ENCODE measurements around the gene RAPGEF5.

Gene RAPGEF5

GRCh38 chr7:22344655-22345054 lies 12.3 kb downstream of the RAPGEF5 start:
- DNase-seq = no peak

GRCh38 chr7:22343612-22344011 lies 13.3 kb downstream of the RAPGEF5 start:
- no peak for DNase-seq

GRCh38 chr7:22343071-22343470 lies 13.9 kb downstream of the RAPGEF5 start:
- no peak for DNase-seq

GRCh38 chr7:22339725-22340390 lies 17.1 kb downstream of the RAPGEF5 start:
- no peak for DNase-seq

GRCh38 chr7:22338877-22339276 lies 18.1 kb downstream of the RAPGEF5 start:
- DNase-seq = no peak

- no peak for DNase-seq
Measured at GRCh38 chr7:22338411-22338810, 18.5 kb downstream of the RAPGEF5 start.

- DNase-seq = no peak
Measured at GRCh38 chr7:22333680-22334141, 23.2 kb downstream of the RAPGEF5 start.

GRCh38 chr7:22332461-22332870 lies 24.5 kb downstream of the RAPGEF5 start:
- DNase-seq = no peak

- no peak for DNase-seq
Measured at GRCh38 chr7:22331704-22332103, 25.2 kb downstream of the RAPGEF5 start.

GRCh38 chr7:22330903-22331302 lies 26.1 kb downstream of the RAPGEF5 start:
- DNase-seq = no peak

- no peak for DNase-seq
Measured at GRCh38 chr7:22329816-22330524, 27.0 kb downstream of the RAPGEF5 start.

GRCh38 chr7:22326181-22326580 lies 30.8 kb downstream of the RAPGEF5 start:
- DNase-seq = no peak

- DNase-seq = no peak
Measured at GRCh38 chr7:22325671-22326070, 31.3 kb downstream of the RAPGEF5 start.

GRCh38 chr7:22323714-22324113 lies 33.2 kb downstream of the RAPGEF5 start:
- no peak for DNase-seq

- DNase-seq = no peak
Measured at GRCh38 chr7:22320416-22320815, 36.5 kb downstream of the RAPGEF5 start.

- DNase-seq = no peak
Measured at GRCh38 chr7:22319424-22320403, 37.2 kb downstream of the RAPGEF5 start.

GRCh38 chr7:22318376-22318775 lies 38.6 kb downstream of the RAPGEF5 start:
- no peak for DNase-seq

GRCh38 chr7:22317632-22318031 lies 39.3 kb downstream of the RAPGEF5 start:
- DNase-seq = no peak

GRCh38 chr7:22316914-22317313 lies 40.0 kb downstream of the RAPGEF5 start:
- no peak for DNase-seq

- DNase-seq = no peak
Measured at GRCh38 chr7:22307816-22308215, 49.1 kb downstream of the RAPGEF5 start.

- no peak for DNase-seq
Measured at GRCh38 chr7:22305706-22306105, 51.2 kb downstream of the RAPGEF5 start.

GRCh38 chr7:22302951-22303423 lies 54.0 kb downstream of the RAPGEF5 start:
- no peak for DNase-seq

- DNase-seq = no peak
Measured at GRCh38 chr7:22302193-22302592, 54.8 kb downstream of the RAPGEF5 start.
